K562 (cell line): ENCODE data around the gene SYPL2. TPM values are rescaled to one million over a fixed set of nuclear protein-coding genes. Genes with fewer than 3 reads are reported as not detected.

ENCODE experiments used
- ATAC-seq: fragments of 200-7000 bp; cut with Tn5 transposase; 3 replicates; pipeline ENCODE4 v1.9.1; 2020; ENCODE audit warnings: moderate library complexity
- BruUV-seq: library from RNA; stranded (reverse); fragments of 400-500 nt; replicated peaks from 2 replicates; lab custom pipeline; 2021; lab: Mats Ljungman, UMichigan
- CTCF ChIA-PET: fragments of 300-600 bp; formaldehyde crosslinking; extraction: SDS; loops from one replicate; lab custom pipeline; 2021; ENCODE audit warnings: low intra/inter-chr PET ratio; lab: Yijun Ruan, JAX
- POLR2A ChIA-PET: fragments of 300-600, 350-650 bp; sonication (Branson Sonifier 250); formaldehyde crosslinking; extraction: SDS; loops from one replicate; lab custom pipeline; 2021; ENCODE audit warnings: antibody characterized with exemption, inconsistent platforms; lab: Yijun Ruan, JAX
- DNase-seq, 4 experiments: peaks; one replicate each; pipeline versions ENCODE4 v3.0.0 to v3.0.0-alpha.2; 2011 to 2018; ENCODE audit warnings: low spot score in 3 of 4, mixed read lengths in 3 of 4; ENCODE audit errors: extremely low read depth in 1 of 4
- FAIRE-seq: peaks from 2 replicates; lab custom pipeline; 2011; peaks lifted over from hg19 to GRCh38; lab: Jason Lieb, UNC
- H2AFZ ChIP-seq: 2 replicates; pipeline ENCODE4 v1.6.0; 2011; ENCODE audit warnings: low read depth, low read length, control low read depth, inconsistent platforms
- H3K27ac ChIP-seq: fragments of 200-600 bp; 3 replicates; pipeline ENCODE4 v1.8.0; 2011; ENCODE audit warnings: low read depth, mild to moderate bottlenecking, control low read depth, inconsistent platforms, low read length, moderate library complexity, mixed read lengths; ENCODE audit errors: extremely low read depth
- H3K27me3 ChIP-seq, 2 experiments: fragments of 300-600 bp in 1 of 2; 2 replicates in 1 of 2; 3 replicates in 1 of 2; pipeline versions ENCODE4 v1.6.0 to v1.8.0; 2011; ENCODE audit warnings: inconsistent platforms in 2 of 2, low read length in 2 of 2, mild to moderate bottlenecking in 1 of 2, mixed read lengths in 1 of 2, moderate library complexity in 1 of 2; ENCODE audit not compliant: control insufficient read depth in 2 of 2, insufficient read depth in 2 of 2
- H3K36me3 ChIP-seq: fragments of 300-600 bp; 3 replicates; pipeline ENCODE4 v1.8.0; 2011; ENCODE audit warnings: mild to moderate bottlenecking, low read length, inconsistent platforms; ENCODE audit not compliant: control insufficient read depth, insufficient read depth
- H3K4me1 ChIP-seq, 2 experiments: fragments of 200-600 bp in 1 of 2; replicated peaks in 1 of 2; 2 replicates in 1 of 2; 3 replicates in 1 of 2; pipeline versions ENCODE4 v1.5.1 to v1.8.0; 2011; ENCODE audit warnings: inconsistent platforms in 2 of 2, low read length in 2 of 2, mild to moderate bottlenecking in 1 of 2, mixed read lengths in 1 of 2, moderate library complexity in 1 of 2; ENCODE audit not compliant: control insufficient read depth in 2 of 2, insufficient read depth in 2 of 2
- H3K4me2 ChIP-seq: 2 replicates; pipeline ENCODE4 v1.6.1; 2011; ENCODE audit warnings: low read length, control low read depth, inconsistent platforms, mixed read lengths; ENCODE audit not compliant: insufficient read depth
- H3K4me3 ChIP-seq: fragments of 200-600 bp; sonication (generic), shearing (Covaris generic); 2 replicates; pipeline ENCODE4 v1.5.1; 2016; ENCODE audit warnings: control low read depth, inconsistent platforms
- H3K79me2 ChIP-seq: fragments of 200-600 bp; 3 replicates; pipeline ENCODE4 v1.8.0; 2011; ENCODE audit warnings: low read length, inconsistent platforms; ENCODE audit not compliant: control insufficient read depth, insufficient read depth
- H3K9ac ChIP-seq, 2 experiments: 2 replicates each; pipeline versions ENCODE4 v1.6.0 to v1.6.1; 2011; ENCODE audit warnings: low read depth in 2 of 2, low read length in 2 of 2, control low read depth in 1 of 2, inconsistent platforms in 1 of 2, mild to moderate bottlenecking in 1 of 2, mixed read lengths in 1 of 2; ENCODE audit not compliant: insufficient read depth in 1 of 2
- H3K9me1 ChIP-seq: one replicate; pipeline ENCODE4 v1.6.0; 2011; ENCODE audit warnings: inconsistent platforms, mild to moderate bottlenecking, low read length, moderate library complexity; ENCODE audit not compliant: control insufficient read depth, insufficient read depth
- H3K9me3 ChIP-seq: replicated peaks from 2 replicates; pipeline ENCODE4 v1.5.1; 2011; ENCODE audit warnings: low read depth, low read length, inconsistent platforms; ENCODE audit not compliant: control insufficient read depth, insufficient read depth
- H4K20me1 ChIP-seq: replicated peaks from 2 replicates; pipeline ENCODE4 v1.6.1; 2011; ENCODE audit warnings: low read length, inconsistent platforms, mixed read lengths; ENCODE audit not compliant: control insufficient read depth, insufficient read depth
- NRF1 ChIP-seq, 2 experiments: fragments of 450-650 bp; IDR thresholded peaks in 1 of 2; conservative IDR thresholded peaks in 1 of 2; 2 replicates each; pipeline ENCODE4 v1.6.1; 2014; ENCODE audit warnings: mild to moderate bottlenecking in 2 of 2
- SAFB2 ChIP-seq: fragments of 200-400 bp; formaldehyde crosslinking; IDR thresholded peaks from 2 replicates; pipeline ENCODE4 v1.6.1; 2018; ENCODE audit warnings: borderline replicate concordance, low read length, low read depth, moderate library complexity; ENCODE audit not compliant: severe bottlenecking
- ZNF124 ChIP-seq: sonication (generic); formaldehyde crosslinking; IDR thresholded peaks from 2 replicates; pipeline ENCODE4 v1.8.1; 2022; ENCODE audit warnings: missing genetic modification reagents
- ZNF197 ChIP-seq: fragments of 200-800 bp; sonication (Bioruptor generic); IDR thresholded peaks from 2 replicates; pipeline ENCODE4 v1.6.1; 2016; ENCODE audit warnings: low read depth, missing genetic modification characterization, missing compliant biosample characterization
- ZNF407 ChIP-seq: fragments of 450-650 bp; IDR thresholded peaks from 2 replicates; pipeline ENCODE4 v1.6.1; 2016; ENCODE audit warnings: low read depth
- WGBS: fragments of 100-300 bp; shearing (Covaris generic); methylation state at CpG from one replicate; pipeline ENCODE4 v1.1.6; 2016; ENCODE audit warnings: low coverage, mixed read lengths; ENCODE audit not compliant: insufficient coverage; ENCODE audit errors: missing lambda C conversion rate; 5-methylcytosine and 5-hydroxymethylcytosine counted together
- in situ Hi-C: fragments of 300-500 bp; cut with MboI; formaldehyde crosslinking; loops from 4 replicates; pipeline ENCODE4 v1.15.0; 2018; ENCODE audit warnings: inconsistent platforms, mixed read lengths
- intact Hi-C: fragments of 100-400 bp; cut with micrococcal nuclease; formaldehyde crosslinking; loops from 2 replicates; pipeline ENCODE4 v1.14.2; 2022
- polyA plus RNA-seq, 8 experiments: library from polyadenylated mRNA; depleted of rRNA in 4 of 8; stranded (reverse) in 5 of 8; unstranded in 3 of 8; fragments of >200 nt; fragmentation: Nextera tagmentation in 2 of 8; fragmentation: Illumina TruSeq in 1 of 8; extraction: Ambion mirVana in 2 of 8; extraction: Trizol in 1 of 8; gene quantifications; 2 replicates each; pipeline versions ENCODE4 v1.2.1 to v1.2.3, GENCODE V29; 2011 to 2014; ENCODE audit warnings: inconsistent platforms in 1 of 8, missing spikeins in 1 of 8
- total RNA-seq, 7 experiments: library from RNA; depleted of rRNA in 6 of 7; stranded (reverse); fragments of >200 nt in 6 of 7; fragmentation: Illumina TruSeq in 2 of 7; extraction: Trizol in 2 of 7; gene quantifications; 2 replicates each; pipeline versions ENCODE4 v1.2.1 to v1.2.3, GENCODE V29; 2011 to 2021; ENCODE audit warnings: low replicate concordance in 1 of 7
- TF ChIP-seq, protein P1 (sequence below): fragments of 200-800 bp; sonication (Bioruptor generic); IDR thresholded peaks from 2 replicates; pipeline ENCODE4 v1.6.1; 2016; ENCODE audit warnings: missing genetic modification characterization, missing compliant biosample characterization

SYPL2 gene
- total and polyA plus RNA-seq, 9 of the 15 experiments (the other 6 are each of a cell fraction or from before 2014, with no cell fraction given), result 0.03 to 0.20 (median 0.07) TPM; not detected in 2

GRCh38 chr1:109485001-109485400 is 18.7 kb downstream of the SYPL2 start (continued):
- no peak for TF ChIP-seq ZNF407

DNA sequence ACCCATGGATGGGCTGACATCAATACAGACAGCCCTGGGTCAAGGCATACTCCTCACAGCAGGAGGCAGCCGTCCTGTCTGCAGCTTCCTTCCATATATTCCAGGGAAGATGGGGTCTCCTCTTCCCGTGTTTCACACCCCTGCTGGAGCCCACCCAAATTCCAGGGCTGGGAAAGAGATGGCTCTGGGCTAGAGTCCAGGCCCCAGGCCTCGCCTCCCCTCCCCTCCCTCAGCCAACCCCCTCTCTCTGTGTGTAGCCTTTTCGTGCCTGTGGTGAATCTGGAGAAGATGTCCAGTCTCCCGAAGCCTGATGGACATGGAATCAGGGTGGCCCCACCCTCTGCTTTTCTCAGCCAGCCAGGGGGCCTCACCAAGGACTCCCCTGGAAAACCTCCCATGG is 20.9 kb downstream of the SYPL2 start:
- no peak overlapping the region; a peak in 1 of 4 replicates for H3K9ac ChIP-seq
- H3K4me1 ChIP-seq, result peaks cover 12 to 31% of the 10 kb centered on the region in 2 experiments; a peak in 4 of 5 replicates
- intact Hi-C loops, result no loop called here
- ChIA-PET CTCF (interaction anchor here (0.6 kb wide), 2 partner anchors 89 to 155 kb away, joined by 3 read pairs; no protein-coding TSS in a partner anchor), POLR2A (interaction anchor here (1.0 to 4.1 kb wide), 3 partner anchors 27 to 233 kb away, joined by 4 to 21 read pairs (median 4); no protein-coding TSS in a partner anchor)
- in situ Hi-C loops, result no loop called here
- no peak overlapping the region for H3K4me3 ChIP-seq
- H3K36me3 ChIP-seq, result peaks cover 56% of the 10 kb centered on the region; the same call in 2 of the 3 replicates
- ATAC-seq (no peak), FAIRE-seq (no peak), DNase-seq (no peak)
- no peaks in the 10 kb centered on the region for H3K9me3 ChIP-seq
- WGBS, result 54% methylated on average over 4 of the region's 5 CpGs
- no peaks in the 10 kb centered on the region for H4K20me1 ChIP-seq
- 0 out of 5 replicates have a peak, but pooled peaks cover 0 to 1% of the 10 kb centered on the region in 2 experiments for H3K27me3 ChIP-seq
- H3K4me2 ChIP-seq, result no peak overlapping the region
- H3K9me1 ChIP-seq, result no peaks in the 10 kb centered on the region
- BruUV-seq, result no TSS peak
- H2AFZ ChIP-seq, result no peak overlapping the region
- H3K79me2 ChIP-seq, result peaks cover 9% of the 10 kb centered on the region; the same call in 2 of the 3 replicates
- H3K27ac ChIP-seq, result no peak overlapping the region
- no peak for TF ChIP-seq ZNF197 (CRISPR knock-in tag)
- no peak for TF ChIP-seq NRF1 (conservative IDR thresholded peaks at IDR 0.05 in 1 of 2, IDR thresholded peaks at IDR 0.05 in 1 of 2)
- TF ChIP-seq ZNF124, result no peak
- TF ChIP-seq, protein P1, sequence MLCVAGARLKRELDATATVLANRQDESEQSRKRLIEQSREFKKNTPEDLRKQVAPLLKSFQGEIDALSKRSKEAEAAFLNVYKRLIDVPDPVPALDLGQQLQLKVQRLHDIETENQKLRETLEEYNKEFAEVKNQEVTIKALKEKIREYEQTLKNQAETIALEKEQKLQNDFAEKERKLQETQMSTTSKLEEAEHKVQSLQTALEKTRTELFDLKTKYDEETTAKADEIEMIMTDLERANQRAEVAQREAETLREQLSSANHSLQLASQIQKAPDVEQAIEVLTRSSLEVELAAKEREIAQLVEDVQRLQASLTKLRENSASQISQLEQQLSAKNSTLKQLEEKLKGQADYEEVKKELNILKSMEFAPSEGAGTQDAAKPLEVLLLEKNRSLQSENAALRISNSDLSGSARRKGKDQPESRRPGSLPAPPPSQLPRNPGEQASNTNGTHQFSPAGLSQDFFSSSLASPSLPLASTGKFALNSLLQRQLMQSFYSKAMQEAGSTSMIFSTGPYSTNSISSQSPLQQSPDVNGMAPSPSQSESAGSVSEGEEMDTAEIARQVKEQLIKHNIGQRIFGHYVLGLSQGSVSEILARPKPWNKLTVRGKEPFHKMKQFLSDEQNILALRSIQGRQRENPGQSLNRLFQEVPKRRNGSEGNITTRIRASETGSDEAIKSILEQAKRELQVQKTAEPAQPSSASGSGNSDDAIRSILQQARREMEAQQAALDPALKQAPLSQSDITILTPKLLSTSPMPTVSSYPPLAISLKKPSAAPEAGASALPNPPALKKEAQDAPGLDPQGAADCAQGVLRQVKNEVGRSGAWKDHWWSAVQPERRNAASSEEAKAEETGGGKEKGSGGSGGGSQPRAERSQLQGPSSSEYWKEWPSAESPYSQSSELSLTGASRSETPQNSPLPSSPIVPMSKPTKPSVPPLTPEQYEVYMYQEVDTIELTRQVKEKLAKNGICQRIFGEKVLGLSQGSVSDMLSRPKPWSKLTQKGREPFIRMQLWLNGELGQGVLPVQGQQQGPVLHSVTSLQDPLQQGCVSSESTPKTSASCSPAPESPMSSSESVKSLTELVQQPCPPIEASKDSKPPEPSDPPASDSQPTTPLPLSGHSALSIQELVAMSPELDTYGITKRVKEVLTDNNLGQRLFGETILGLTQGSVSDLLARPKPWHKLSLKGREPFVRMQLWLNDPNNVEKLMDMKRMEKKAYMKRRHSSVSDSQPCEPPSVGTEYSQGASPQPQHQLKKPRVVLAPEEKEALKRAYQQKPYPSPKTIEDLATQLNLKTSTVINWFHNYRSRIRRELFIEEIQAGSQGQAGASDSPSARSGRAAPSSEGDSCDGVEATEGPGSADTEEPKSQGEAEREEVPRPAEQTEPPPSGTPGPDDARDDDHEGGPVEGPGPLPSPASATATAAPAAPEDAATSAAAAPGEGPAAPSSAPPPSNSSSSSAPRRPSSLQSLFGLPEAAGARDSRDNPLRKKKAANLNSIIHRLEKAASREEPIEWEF (CRISPR knock-in tag), result no peak
- TF ChIP-seq SAFB2, result no peak
